ENCODE measurements around the gene FBXO42.

FBXO42 gene

DNA sequence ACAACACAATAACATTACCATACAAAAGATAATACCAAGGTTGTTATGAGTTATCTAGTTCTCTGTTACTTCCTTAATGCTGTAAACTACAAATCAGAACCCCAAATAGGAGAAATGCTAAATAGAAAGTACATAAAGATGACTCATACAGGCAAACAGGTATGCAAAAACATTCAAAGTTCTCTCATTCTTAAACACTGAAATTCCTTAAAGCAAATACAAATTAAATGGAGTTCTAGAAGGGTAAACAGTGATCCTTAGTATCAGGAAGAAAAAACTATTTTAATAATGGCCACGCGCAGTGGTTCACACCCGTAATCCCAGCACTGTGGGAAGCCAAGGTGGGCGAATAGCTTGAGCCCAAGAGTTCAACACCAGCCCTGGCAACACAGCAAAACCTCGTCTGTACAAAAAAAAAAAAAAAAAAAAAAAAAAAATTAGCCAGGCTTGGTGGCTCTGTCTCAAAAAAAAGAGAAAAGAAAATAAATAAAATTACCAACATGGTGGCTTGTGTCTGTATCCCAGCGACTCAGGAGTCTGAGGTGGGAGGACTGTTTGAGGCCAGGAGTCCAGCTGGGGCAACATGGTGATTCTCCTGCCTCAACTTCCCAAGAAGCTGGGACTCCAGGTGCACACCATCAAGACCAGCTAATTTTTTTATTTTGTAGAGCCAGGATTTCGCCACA lies 17.5 kb downstream of the FBXO42 start:
- Mint-ChIP-seq H3K27ac (peak overlapping the region; percentile 48 to 49), H3K36me3 (ENCODE audit: insufficient read depth) (peaks cover 14% of the 10 kb centered on the region), H3K27me3 (no peaks in the 10 kb centered on the region), H3K4me1 (ENCODE audit: low read depth in 2 of 2) (peaks cover 17 to 30% of the 10 kb centered on the region in 2 donors), H3K9me3 (no peaks in the 10 kb centered on the region), H3K4me3 (no peak overlapping the region)
- DNase-seq (no peak), ATAC-seq (replicated peaks) (no peak)

DNA sequence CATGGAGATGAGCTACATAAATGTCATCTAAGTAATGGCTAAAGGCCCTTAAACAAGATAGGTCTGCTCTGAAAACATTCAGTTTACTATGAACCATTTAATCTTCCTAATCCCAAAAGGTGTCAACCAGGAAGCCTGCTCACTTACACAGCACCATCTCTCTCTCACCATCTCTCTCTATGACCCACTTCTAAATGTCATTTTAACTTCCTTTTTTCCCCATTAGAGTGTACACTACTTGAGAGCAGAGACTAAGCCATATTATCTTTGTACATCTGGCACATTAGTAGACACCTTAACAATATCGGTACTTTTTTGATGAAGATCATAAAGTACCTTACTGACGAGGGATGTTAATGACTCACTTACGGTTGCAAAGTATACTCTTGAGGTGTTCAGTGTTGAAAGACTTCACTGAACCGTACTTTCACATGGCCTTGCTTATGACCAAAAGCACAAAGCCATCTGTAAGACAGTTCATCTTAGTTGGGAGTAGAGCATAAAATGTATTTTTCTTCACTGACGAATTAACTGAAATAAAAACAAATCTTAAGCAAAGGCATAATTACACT lies 25.4 kb downstream of the FBXO42 start:
- Mint-ChIP-seq H3K36me3 (ENCODE audit: insufficient read depth) (peaks cover 21% of the 10 kb centered on the region), H3K27me3 (no peaks in the 10 kb centered on the region), H3K27ac (peak overlapping the region in 1 of 2 donors; percentile 4), H3K4me3 (no peak overlapping the region), H3K9me3 (no peaks in the 10 kb centered on the region), H3K4me1 (ENCODE audit: low read depth in 2 of 2) (peaks cover 6 to 23% of the 10 kb centered on the region in 2 donors)
- DNase-seq (no peak), ATAC-seq (replicated peaks) (no peak)

DNA sequence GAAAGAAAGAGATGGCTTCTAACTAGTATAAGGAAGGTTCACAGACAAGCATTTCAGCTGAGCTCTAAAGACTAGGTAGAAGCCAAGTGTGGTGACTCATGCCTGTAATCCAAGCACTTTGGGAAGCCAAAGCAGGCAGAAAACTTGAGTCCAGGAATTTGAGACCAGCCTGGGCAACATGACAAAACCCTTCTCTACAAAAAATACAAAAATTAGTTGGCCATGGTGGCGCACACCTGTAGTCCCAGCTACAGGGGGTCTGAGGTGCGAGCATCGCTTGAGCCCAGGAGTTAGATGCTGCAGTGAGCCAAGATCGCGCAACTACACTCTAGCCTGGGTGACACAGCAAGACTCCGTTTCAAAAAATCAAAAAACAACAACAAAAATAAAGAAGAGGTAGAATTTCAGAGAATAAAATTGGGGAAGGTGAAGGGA lies 27.8 kb downstream of the FBXO42 start:
- H3K4me3 Mint-ChIP-seq, result no peak overlapping the region
- H3K9me3 Mint-ChIP-seq, result no peaks in the 10 kb centered on the region
- no peaks in the 10 kb centered on the region for H3K27me3 Mint-ChIP-seq
- peaks cover 21% of the 10 kb centered on the region for H3K36me3 Mint-ChIP-seq (ENCODE audit: insufficient read depth)
- DNase-seq (no peak), ATAC-seq (replicated peaks) (no peak)
- peaks cover 6 to 28% of the 10 kb centered on the region in 2 donors for H3K4me1 Mint-ChIP-seq (ENCODE audit: low read depth in 2 of 2)
- H3K27ac Mint-ChIP-seq, result no peak overlapping the region

DNA sequence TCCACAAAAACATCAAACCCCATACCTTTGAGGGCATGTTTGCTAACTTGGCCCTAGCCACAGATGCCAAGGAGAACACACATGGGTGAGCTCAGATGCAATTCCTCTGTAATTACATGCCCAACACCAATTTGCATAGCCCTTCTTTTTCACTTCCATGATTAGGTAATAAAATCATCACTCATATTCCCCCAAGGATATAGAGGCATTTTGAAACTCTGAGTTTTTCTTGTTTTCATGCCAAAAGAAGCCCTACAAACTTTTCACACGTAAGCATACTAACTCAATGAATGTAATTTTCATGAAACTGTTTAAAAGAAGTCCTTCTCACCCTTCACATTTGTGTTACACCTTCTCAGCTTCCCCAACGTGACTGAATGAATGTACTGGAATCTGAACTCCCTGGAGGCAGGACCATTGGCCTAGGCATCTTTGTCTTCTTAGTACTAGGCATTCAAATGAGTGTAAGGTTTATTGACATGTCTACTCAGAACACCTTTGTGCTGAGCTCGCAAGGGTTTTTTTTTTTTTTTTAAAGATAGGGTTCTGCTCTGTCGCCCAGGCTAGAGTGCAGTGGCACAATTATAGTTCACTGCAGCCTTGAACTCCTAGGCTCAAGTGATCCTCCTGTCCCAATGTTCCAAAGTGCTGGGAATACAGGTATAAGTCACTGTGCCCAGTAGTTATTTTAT lies 31.0 kb downstream of the FBXO42 start:
- DNase-seq (no peak), ATAC-seq (replicated peaks) (no peak)
- peak overlapping the region in 1 of 2 donors; percentile 26 for H3K27ac Mint-ChIP-seq
- no peak overlapping the region for H3K4me3 Mint-ChIP-seq
- H3K27me3 Mint-ChIP-seq, result no peaks in the 10 kb centered on the region
- no peaks in the 10 kb centered on the region for H3K9me3 Mint-ChIP-seq
- H3K4me1 Mint-ChIP-seq (ENCODE audit: low read depth in 2 of 2), result peaks cover 10 to 26% of the 10 kb centered on the region in 2 donors
- peaks cover 10% of the 10 kb centered on the region for H3K36me3 Mint-ChIP-seq (ENCODE audit: insufficient read depth)

DNA sequence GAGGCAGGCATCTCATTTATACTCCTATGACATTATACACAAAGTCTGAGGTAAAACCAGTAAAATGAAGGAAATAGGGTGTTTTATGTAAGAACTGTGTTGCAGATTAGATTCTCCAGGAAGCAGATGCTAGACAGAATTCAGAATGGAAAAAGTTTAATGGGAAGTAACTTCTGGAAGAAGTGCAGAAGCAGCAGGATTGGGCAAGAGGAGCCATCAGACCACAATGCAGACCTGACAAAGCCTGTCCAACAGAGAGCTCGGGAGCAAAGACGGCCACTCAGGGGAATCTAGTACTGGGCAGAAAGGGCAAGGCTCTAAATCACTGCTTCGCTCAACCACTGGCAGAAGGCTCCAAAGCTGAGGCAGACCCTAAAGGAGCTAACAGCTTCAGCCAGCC lies 33.7 kb downstream of the FBXO42 start:
- no peak for ATAC-seq (replicated peaks)
- H3K27me3 Mint-ChIP-seq, result no peaks in the 10 kb centered on the region
- peaks cover 25% of the 10 kb centered on the region for H3K36me3 Mint-ChIP-seq (ENCODE audit: insufficient read depth)
- H3K4me1 Mint-ChIP-seq (ENCODE audit: low read depth in 2 of 2), result peaks cover 10 to 24% of the 10 kb centered on the region in 2 donors
- no peaks in the 10 kb centered on the region for H3K9me3 Mint-ChIP-seq
- peak overlapping the region in 1 of 2 donors; percentile 55 for H3K27ac Mint-ChIP-seq
- DNase-seq, result no peak
- H3K4me3 Mint-ChIP-seq, result no peak overlapping the region

DNA sequence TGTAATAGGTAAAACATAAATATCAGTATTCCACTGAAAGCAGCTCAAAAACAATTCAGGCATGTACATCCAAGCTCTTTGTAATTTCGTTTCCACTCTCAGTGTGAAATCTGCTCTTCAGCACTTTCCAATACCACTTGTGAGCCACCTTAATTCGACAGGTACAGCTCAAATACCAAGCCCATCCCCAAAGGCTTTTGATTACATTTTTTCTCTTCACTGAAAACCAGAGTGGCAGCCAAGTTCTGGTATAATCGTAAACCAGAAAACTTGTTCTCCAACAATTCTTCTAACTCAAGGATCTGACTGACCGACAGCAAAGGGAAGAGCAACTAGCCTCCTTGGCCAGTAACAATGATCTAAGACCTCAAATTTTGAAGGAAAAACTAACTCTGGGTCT lies 36.8 kb downstream of the FBXO42 start:
- peaks cover 41% of the 10 kb centered on the region for H3K36me3 Mint-ChIP-seq (ENCODE audit: insufficient read depth)
- H3K27ac Mint-ChIP-seq, result peak overlapping the region in 1 of 2 donors; percentile 32
- peaks cover 10 to 17% of the 10 kb centered on the region in 2 donors for H3K4me1 Mint-ChIP-seq (ENCODE audit: low read depth in 2 of 2)
- H3K9me3 Mint-ChIP-seq, result no peaks in the 10 kb centered on the region
- no peak overlapping the region for H3K4me3 Mint-ChIP-seq
- DNase-seq (no peak), ATAC-seq (replicated peaks) (no peak)
- H3K27me3 Mint-ChIP-seq, result no peaks in the 10 kb centered on the region

DNA sequence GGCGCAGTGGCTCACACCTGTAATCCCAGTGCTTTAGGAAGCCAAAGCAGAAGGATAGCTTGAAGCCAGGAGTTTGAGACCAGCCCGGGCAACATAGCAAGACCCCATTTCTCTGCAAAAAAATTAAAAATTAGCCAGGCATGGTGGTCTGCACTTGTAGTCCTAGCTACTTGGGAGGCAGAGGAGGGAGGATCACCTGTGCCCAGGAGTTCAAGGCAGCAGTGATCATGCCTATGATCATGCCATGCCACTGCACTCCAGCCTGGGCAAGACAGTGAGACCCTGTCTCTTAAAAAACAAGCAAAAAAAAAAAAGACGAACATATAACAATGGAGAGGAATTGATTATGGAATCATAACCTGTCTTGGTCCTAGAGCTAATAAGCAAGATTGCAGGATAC lies 45.1 kb downstream of the FBXO42 start:
- no peak for ATAC-seq (replicated peaks)
- no peak for DNase-seq
- H3K36me3 Mint-ChIP-seq (ENCODE audit: insufficient read depth), result peaks cover 85% of the 10 kb centered on the region
- H3K9me3 Mint-ChIP-seq, result no peaks in the 10 kb centered on the region
- H3K27ac Mint-ChIP-seq, result peak overlapping the region in 1 of 2 donors; percentile 74
- no peaks in the 10 kb centered on the region for H3K27me3 Mint-ChIP-seq
- peaks cover 0 to 17% of the 10 kb centered on the region in 2 donors for H3K4me1 Mint-ChIP-seq (ENCODE audit: low read depth in 2 of 2)
- no peak overlapping the region for H3K4me3 Mint-ChIP-seq

DNA sequence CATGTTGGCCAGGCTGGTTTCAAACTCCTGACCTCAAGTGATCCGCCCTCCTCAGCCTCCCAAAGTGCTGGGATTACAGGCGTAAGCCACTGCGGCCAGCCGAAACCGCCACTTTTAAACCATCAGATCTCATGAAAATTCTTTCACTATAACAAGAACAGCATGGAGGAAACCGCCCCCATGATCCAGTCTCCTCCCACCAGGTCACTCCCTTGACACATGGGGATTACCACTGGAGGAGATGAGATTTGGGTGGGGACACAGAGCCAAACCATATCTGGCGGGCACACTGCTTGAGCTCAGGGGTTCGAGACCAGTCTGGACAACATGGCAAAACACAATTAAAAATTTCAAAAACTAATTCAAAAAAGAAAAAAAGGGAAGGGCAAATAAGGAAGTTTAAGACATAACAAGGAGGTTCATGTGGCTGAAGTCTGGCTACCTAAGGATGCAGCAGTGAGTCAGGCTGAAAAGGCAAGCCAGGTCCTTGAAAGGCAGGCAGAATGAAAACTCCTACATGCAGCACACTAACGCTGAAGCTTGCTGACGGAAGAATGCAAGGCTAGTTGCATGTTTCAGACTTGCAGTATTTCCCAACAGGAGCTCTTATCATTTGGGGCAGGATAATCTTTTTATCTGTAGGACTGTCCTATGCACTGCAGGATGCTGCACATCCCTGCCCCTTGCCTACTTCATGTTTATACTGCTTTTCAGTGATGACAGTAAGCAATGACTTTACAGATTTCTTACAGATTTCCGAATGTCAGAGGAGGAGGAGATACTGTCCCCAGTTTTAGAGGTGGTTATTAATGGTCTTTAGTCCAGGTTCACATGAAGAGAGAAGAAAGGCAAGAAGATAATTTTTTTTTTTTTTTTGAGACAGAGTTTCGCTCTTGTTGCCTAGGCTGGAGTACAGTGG lies 49.3 kb downstream of the FBXO42 start:
- ATAC-seq (replicated peaks), result no peak
- H3K9me3 Mint-ChIP-seq, result no peaks in the 10 kb centered on the region
- peaks cover 4 to 17% of the 10 kb centered on the region in 2 donors for H3K4me1 Mint-ChIP-seq (ENCODE audit: low read depth in 2 of 2)
- H3K27ac Mint-ChIP-seq, result peak overlapping the region in 1 of 2 donors; percentile 28
- no peak overlapping the region for H3K4me3 Mint-ChIP-seq
- H3K36me3 Mint-ChIP-seq (ENCODE audit: insufficient read depth), result peaks cover 75% of the 10 kb centered on the region
- no peaks in the 10 kb centered on the region for H3K27me3 Mint-ChIP-seq
- DNase-seq, result no peak

DNA sequence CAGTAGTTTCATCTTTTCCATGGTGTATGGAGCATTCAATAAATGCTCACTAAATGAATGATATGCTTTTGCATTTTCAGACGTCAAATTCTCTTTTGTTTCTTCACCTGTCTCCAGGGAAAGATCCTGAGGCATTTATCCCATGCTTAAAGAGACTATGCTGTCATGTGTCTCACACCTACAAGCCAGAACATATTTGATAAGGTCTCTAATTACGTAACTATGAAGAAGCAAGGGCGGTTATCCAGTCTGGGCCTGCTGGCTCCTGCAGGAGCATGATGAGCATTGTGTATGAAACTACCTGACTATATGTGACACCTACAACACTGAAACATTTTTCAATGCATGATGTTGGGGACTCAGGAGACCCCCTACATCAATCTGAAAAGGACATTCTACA lies 51.8 kb downstream of the FBXO42 start:
- Mint-ChIP-seq H3K9me3 (no peaks in the 10 kb centered on the region), H3K4me3 (no peak overlapping the region), H3K36me3 (ENCODE audit: insufficient read depth) (peaks cover 72% of the 10 kb centered on the region), H3K27me3 (no peaks in the 10 kb centered on the region), H3K4me1 (ENCODE audit: low read depth in 2 of 2) (peaks cover 4 to 13% of the 10 kb centered on the region in 2 donors), H3K27ac (no peak overlapping the region)
- DNase-seq, result no peak
- ATAC-seq (replicated peaks), result no peak

DNA sequence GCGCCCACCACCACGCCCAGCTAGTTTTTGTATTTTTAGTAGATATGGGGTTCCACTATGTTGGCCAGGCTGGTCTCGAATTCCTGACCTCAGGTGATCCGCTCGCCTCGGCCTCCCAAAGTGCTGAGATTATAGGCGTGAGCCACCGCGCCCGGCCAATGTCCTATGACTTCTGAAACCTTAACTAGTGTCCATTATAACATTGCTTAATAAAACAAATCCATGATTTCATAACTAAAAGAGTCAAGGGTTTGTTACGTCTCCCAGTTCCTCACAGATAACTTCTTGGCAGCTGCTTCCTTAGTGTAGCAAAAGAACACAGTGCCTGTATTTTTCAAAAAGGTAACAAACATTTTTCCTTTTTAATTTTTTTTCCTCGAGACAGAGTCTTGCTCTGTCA lies 53.6 kb downstream of the FBXO42 start:
- Mint-ChIP-seq H3K36me3 (ENCODE audit: insufficient read depth) (peaks cover 63% of the 10 kb centered on the region), H3K27ac (peak overlapping the region in 1 of 2 donors; percentile 44), H3K27me3 (no peaks in the 10 kb centered on the region), H3K4me1 (ENCODE audit: low read depth in 2 of 2) (peaks cover 4 to 18% of the 10 kb centered on the region in 2 donors), H3K4me3 (no peak overlapping the region), H3K9me3 (no peaks in the 10 kb centered on the region)
- ATAC-seq (replicated peaks), result no peak
- DNase-seq, result no peak

DNA sequence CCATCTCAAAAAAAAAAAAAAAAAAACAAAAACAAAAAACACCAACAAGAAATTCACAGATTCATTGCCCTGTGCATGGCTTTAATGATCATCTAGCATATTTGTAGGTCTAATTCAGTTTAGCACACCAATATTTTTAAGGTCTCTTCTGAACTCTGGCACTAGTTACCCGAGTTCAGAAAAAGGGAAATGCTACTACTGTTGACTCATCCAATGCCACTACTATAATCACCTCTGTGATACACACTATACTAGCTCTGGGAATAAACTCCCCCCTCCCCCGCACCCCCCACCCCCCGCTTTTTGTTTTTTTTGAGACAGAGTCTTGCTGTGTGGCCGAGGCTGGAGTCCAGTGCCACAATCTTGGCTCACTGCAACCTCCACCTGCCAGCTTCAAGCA lies 55.6 kb downstream of the FBXO42 start:
- ATAC-seq (replicated peaks), result no peak
- no peak overlapping the region for H3K27ac Mint-ChIP-seq
- no peaks in the 10 kb centered on the region for H3K9me3 Mint-ChIP-seq
- peaks cover 46% of the 10 kb centered on the region for H3K36me3 Mint-ChIP-seq (ENCODE audit: insufficient read depth)
- H3K4me3 Mint-ChIP-seq, result no peak overlapping the region
- peaks cover 5% of the 10 kb centered on the region in 2 donors for H3K4me1 Mint-ChIP-seq (ENCODE audit: low read depth in 2 of 2)
- no peaks in the 10 kb centered on the region for H3K27me3 Mint-ChIP-seq
- DNase-seq, result no peak

DNA sequence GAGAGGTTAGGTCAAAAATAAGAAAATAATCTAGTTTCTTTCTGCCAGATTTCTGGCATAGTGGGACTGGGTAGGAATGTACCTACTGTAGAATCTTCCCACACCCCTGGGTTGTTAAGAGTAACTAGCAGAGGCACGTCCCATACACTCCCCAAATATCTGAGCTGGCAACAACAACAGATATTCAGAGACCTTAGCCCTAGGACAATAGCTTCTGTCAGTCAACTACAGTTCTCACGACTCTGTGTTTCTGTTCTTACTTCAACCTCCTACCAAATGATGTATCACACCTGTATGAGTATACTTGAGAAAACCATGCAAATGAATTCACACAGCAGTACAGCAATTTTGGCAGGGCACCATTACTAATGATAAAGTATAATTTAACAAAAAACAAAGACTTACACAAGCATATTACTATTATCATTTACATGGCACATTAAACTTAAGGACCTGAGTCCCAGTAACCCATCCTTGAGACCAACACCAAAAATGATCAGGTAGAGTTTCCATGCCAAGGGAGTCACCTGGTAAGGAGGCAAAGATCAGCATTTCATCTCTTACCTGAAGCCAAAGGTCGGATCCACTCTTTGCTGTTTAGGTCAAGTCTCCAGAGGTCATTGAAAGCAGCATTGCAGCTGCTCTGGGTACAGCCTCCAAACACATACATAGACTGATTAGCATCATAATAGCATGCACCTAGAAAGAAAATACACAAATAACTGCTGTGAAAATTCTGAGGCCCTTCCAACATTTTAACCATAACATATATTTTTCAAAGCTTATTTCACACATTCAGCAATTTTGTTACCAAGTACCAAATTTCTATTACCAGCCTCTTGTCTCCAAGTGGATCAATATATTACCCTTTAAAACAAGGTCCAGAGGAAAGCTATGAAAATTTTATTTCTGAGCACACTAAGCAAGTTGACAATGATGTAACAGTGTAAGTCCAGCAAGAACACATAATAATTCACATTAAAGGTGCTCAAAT lies 57.8 kb downstream of the FBXO42 start:
- no peaks in the 10 kb centered on the region for H3K27me3 Mint-ChIP-seq
- H3K27ac Mint-ChIP-seq, result peak overlapping the region; percentile 56 to 57
- no peak overlapping the region for H3K4me3 Mint-ChIP-seq
- H3K9me3 Mint-ChIP-seq, result no peaks in the 10 kb centered on the region
- peaks cover 4 to 10% of the 10 kb centered on the region in 2 donors for H3K4me1 Mint-ChIP-seq (ENCODE audit: low read depth in 2 of 2)
- ATAC-seq (replicated peaks) (no peak), DNase-seq (no peak)
- H3K36me3 Mint-ChIP-seq (ENCODE audit: insufficient read depth), result peaks cover 38% of the 10 kb centered on the region
